Hippocampal formation (tissue), 2 donors: ENCODE measurements around the gene USP49.
"Not testable (repeated sequence)": the region's sequence is repeated elsewhere in the genome, so short reads cannot be mapped to it uniquely, and the experiment has no call there.

Source experiments
- DNase-seq, 2 donors: peaks; one replicate each; lab custom pipeline; 2025; lab: John Stamatoyannopoulos, UW

USP49 gene

GRCh38 chr6:41813469-41813868, 81.7 kb downstream of the USP49 start:
- DNase-seq = no peak

GRCh38 chr6:41811946-41812345, 83.2 kb downstream of the USP49 start:
- DNase-seq = not testable (repeated sequence)

- DNase-seq = no peak
Observed at GRCh38 chr6:41811095-41811494, 84.1 kb downstream of the USP49 start.

GRCh38 chr6:41805830-41806774, 89.1 kb downstream of the USP49 start:
- no peak for DNase-seq

GRCh38 chr6:41801380-41801779, 93.8 kb downstream of the USP49 start:
- no peak for DNase-seq

GRCh38 chr6:41799559-41799911, 95.6 kb downstream of the USP49 start:
- no peak for DNase-seq

GRCh38 chr6:41798901-41799558, 96.1 kb downstream of the USP49 start:
- DNase-seq = no peak

GRCh38 chr6:41796474-41796873, 98.7 kb downstream of the USP49 start:
- no peak for DNase-seq

GRCh38 chr6:41791984-41792383, 103.2 kb downstream of the USP49 start:
- no peak for DNase-seq

GRCh38 chr6:41791305-41791704, 103.9 kb downstream of the USP49 start:
- no peak for DNase-seq

- DNase-seq = no peak
Observed at GRCh38 chr6:41790045-41790444, 105.1 kb downstream of the USP49 start.

- DNase-seq = no peak
Observed at GRCh38 chr6:41789390-41789724, 105.8 kb downstream of the USP49 start.

GRCh38 chr6:41787219-41787917, 107.8 kb downstream of the USP49 start, which contains the start of gene TOMM6:
TSS of gene TOMM6 (plus strand) at chr6:41787694. CDS start at chr6:41787698, 4 bp downstream.
- peak; percentile 91 to 93 for DNase-seq

- peak; percentile 74 to 87 for DNase-seq
Observed at GRCh38 chr6:41786451-41787218, 108.5 kb downstream of the USP49 start.

GRCh38 chr6:41785689-41786450, 109.3 kb downstream of the USP49 start:
- no peak for DNase-seq

GRCh38 chr6:41785254-41785653, 109.9 kb downstream of the USP49 start:
- no peak for DNase-seq

GRCh38 chr6:41784581-41785171, 110.5 kb downstream of the USP49 start:
- DNase-seq = no peak

GRCh38 chr6:41783106-41783780, 111.9 kb downstream of the USP49 start:
- no peak for DNase-seq

GRCh38 chr6:41781366-41781730, 113.8 kb downstream of the USP49 start:
- no peak for DNase-seq
